NCI-H526 (cell line): ENCODE measurements around the gene VWA8.
"Not testable (repeated sequence)": the region's sequence is repeated elsewhere in the genome, so short reads cannot be mapped to it uniquely, and the experiment has no call there.

ENCODE experiments used
- DNase-seq, 2 experiments: peaks; one replicate each; lab custom pipeline; 2025; lab: John Stamatoyannopoulos, UW

The VWA8 gene

GRCh38 chr13:41645331-41645730, 315.6 kb downstream of the VWA8 start:
- no peak for DNase-seq

- DNase-seq, result no peak
Observed at GRCh38 chr13:41644742-41645141, 316.2 kb downstream of the VWA8 start.

- peak in 1 of 2 experiments; percentile 49 for DNase-seq
Observed at GRCh38 chr13:41643507-41643906, 317.4 kb downstream of the VWA8 start.

GRCh38 chr13:41641961-41642360, 318.9 kb downstream of the VWA8 start:
- DNase-seq, result no peak

GRCh38 chr13:41641429-41641828, 319.5 kb downstream of the VWA8 start:
- DNase-seq, result no peak

GRCh38 chr13:41639955-41640780, 320.7 kb downstream of the VWA8 start:
- no peak for DNase-seq

GRCh38 chr13:41639237-41639904, 321.5 kb downstream of the VWA8 start:
- no peak for DNase-seq

GRCh38 chr13:41637586-41637985, 323.3 kb downstream of the VWA8 start:
- no peak for DNase-seq

- not testable (repeated sequence) for DNase-seq
Observed at GRCh38 chr13:41637032-41637431, 323.9 kb downstream of the VWA8 start.

- DNase-seq, result not testable (repeated sequence)
Observed at GRCh38 chr13:41636590-41636989, 324.3 kb downstream of the VWA8 start.

GRCh38 chr13:41634407-41634806, 326.5 kb downstream of the VWA8 start:
- DNase-seq, result no peak

GRCh38 chr13:41633776-41634175, 327.1 kb downstream of the VWA8 start:
- DNase-seq, result no peak

- DNase-seq, result no peak
Observed at GRCh38 chr13:41631296-41631965, 329.5 kb downstream of the VWA8 start.

GRCh38 chr13:41627425-41627824, 333.5 kb downstream of the VWA8 start:
- DNase-seq, result no peak

- DNase-seq, result no peak
Observed at GRCh38 chr13:41624041-41624440, 336.9 kb downstream of the VWA8 start.

- no peak for DNase-seq
Observed at GRCh38 chr13:41622432-41623429, 338.2 kb downstream of the VWA8 start.

GRCh38 chr13:41621716-41622431, 339.0 kb downstream of the VWA8 start:
- DNase-seq, result no peak

- not testable (repeated sequence) for DNase-seq
Observed at GRCh38 chr13:41617633-41618032, 343.3 kb downstream of the VWA8 start.

GRCh38 chr13:41616151-41616550, 344.8 kb downstream of the VWA8 start:
- no peak for DNase-seq

- no peak for DNase-seq
Observed at GRCh38 chr13:41615528-41615855, 345.4 kb downstream of the VWA8 start.
